Mesothelial cell of epicardium (in vitro differentiated cells): ENCODE data around the gene ANKRD33B. TPM values are rescaled to one million over a fixed set of nuclear protein-coding genes. Genes with fewer than 3 reads are reported as not detected.

Source experiments
- DNase-seq, 2 experiments: peaks; one replicate each; pipeline ENCODE4 v3.0.0; 2021; ENCODE audit warnings: low spot score in 2 of 2; ENCODE audit not compliant: unreplicated experiment in 2 of 2
- H3K27ac Mint-ChIP-seq: 2 replicates; pipeline ENCODE4 v1.8.0; 2021; ENCODE audit warnings: mixed read lengths
- H3K27me3 Mint-ChIP-seq: 2 replicates; pipeline ENCODE4 v1.8.0; 2021; ENCODE audit warnings: low read depth, mixed read lengths
- H3K36me3 Mint-ChIP-seq: 2 replicates; pipeline ENCODE4 v1.8.0; 2021; ENCODE audit warnings: mixed read lengths
- H3K4me1 Mint-ChIP-seq: 2 replicates; pipeline ENCODE4 v1.8.0; 2021; ENCODE audit warnings: mixed read lengths
- H3K4me3 Mint-ChIP-seq: 2 replicates; pipeline ENCODE4 v1.8.0; 2021; ENCODE audit warnings: mild to moderate bottlenecking, moderate library complexity, mixed read lengths
- H3K9me3 Mint-ChIP-seq: 2 replicates; pipeline ENCODE4 v1.8.0; 2021; ENCODE audit warnings: mixed read lengths
- total RNA-seq: library from RNA; stranded (reverse); gene quantifications from 3 replicates; pipeline ENCODE4 v1.2.1, GENCODE V29; 2021
- TF ChIP-seq, protein P1 (sequence below): fragments of 200-600 bp; sonication (generic); IDR thresholded peaks from one replicate; pipeline ENCODE4 v1.5.0; 2021; ENCODE audit warnings: antibody characterized with exemption; ENCODE audit not compliant: unreplicated experiment

The ANKRD33B gene
- total RNA-seq, 1 donor from 2014 or later, result 3.8 TPM

DNA sequence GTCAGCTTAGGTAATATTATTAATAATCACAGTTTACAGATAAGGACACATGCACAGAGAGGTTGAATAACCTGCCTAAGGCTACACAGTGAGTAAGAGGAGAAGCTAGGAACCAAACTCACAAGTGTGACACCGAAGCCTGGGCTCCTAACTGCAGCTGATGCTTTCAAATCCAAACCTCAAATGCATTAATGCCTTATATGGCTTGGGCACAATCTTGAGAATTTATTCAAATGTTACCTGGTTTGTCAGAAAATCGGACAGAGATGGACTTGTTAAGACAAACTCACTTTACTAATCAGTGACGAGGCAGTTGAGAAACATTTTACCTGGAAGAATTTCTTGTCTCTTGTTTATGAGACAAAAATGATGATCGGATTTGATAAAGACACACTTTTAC lies 142.5 kb downstream of the ANKRD33B start:
- Mint-ChIP-seq H3K9me3 (no peaks in the 10 kb centered on the region), H3K27me3 (no peaks in the 10 kb centered on the region), H3K4me1 (peaks cover 10% of the 10 kb centered on the region), H3K27ac (no peak overlapping the region), H3K4me3 (no peak overlapping the region), H3K36me3 (peaks cover 3% of the 10 kb centered on the region)
- DNase-seq, result no peak
- TF ChIP-seq, protein P1, sequence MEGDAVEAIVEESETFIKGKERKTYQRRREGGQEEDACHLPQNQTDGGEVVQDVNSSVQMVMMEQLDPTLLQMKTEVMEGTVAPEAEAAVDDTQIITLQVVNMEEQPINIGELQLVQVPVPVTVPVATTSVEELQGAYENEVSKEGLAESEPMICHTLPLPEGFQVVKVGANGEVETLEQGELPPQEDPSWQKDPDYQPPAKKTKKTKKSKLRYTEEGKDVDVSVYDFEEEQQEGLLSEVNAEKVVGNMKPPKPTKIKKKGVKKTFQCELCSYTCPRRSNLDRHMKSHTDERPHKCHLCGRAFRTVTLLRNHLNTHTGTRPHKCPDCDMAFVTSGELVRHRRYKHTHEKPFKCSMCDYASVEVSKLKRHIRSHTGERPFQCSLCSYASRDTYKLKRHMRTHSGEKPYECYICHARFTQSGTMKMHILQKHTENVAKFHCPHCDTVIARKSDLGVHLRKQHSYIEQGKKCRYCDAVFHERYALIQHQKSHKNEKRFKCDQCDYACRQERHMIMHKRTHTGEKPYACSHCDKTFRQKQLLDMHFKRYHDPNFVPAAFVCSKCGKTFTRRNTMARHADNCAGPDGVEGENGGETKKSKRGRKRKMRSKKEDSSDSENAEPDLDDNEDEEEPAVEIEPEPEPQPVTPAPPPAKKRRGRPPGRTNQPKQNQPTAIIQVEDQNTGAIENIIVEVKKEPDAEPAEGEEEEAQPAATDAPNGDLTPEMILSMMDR, result no peak

Other genes with a start within 250 kb of the ANKRD33B start
- gene MARCHF6, start 210.4 kb upstream of the ANKRD33B start, total RNA-seq, result 267 to 273 TPM (median 272 TPM) in 3 replicates
- 0.23 to 0.45 TPM in 2 of 3 replicates, not detected in the other for gene ROPN1L, start 122.2 kb upstream of the ANKRD33B start, total RNA-seq
- gene DAP, start 197.2 kb downstream of the ANKRD33B start, total RNA-seq, result 76.0 to 79.8 TPM (median 77.8 TPM) in 3 replicates